ENCODE measurements around the gene SCNN1A.

Gene SCNN1A

GRCh38 chr12:6330999-6331714 lies 44.2 kb downstream of the SCNN1A start:
- H3K4me3 ChIP-seq (ENCODE audit: low read length in 2 of 2), result no peak overlapping the region
- no peak overlapping the region for H3K9ac ChIP-seq (ENCODE audit: low read length in 2 of 2)
- H3K4me1 ChIP-seq (ENCODE audit: control insufficient read depth, insufficient read depth, low read length), result peaks cover 62% of the 10 kb centered on the region
- peaks cover 44 to 62% of the 10 kb centered on the region in 2 donors for H3K36me3 ChIP-seq (ENCODE audit: control insufficient read depth in 2 of 2, insufficient read depth in 2 of 2, low read length in 2 of 2)
- no peaks in the 10 kb centered on the region for H3K27me3 ChIP-seq (ENCODE audit: control insufficient read depth in 1 of 2, insufficient read depth in 2 of 2, low read length in 2 of 2)
- H3K9me3 ChIP-seq (ENCODE audit: control insufficient read depth in 2 of 2, low read length in 2 of 2), result no peaks in the 10 kb centered on the region
- peak overlapping the region; percentile 37 for H3K27ac ChIP-seq (ENCODE audit: low read length)

- H3K27ac ChIP-seq (ENCODE audit: low read length), result peak overlapping the region; percentile 37
Observed at GRCh38 chr12:6330192-6330591, 45.2 kb downstream of the SCNN1A start.

GRCh38 chr12:6329703-6330064 lies 45.7 kb downstream of the SCNN1A start:
- H3K36me3 ChIP-seq (ENCODE audit: control insufficient read depth in 2 of 2, insufficient read depth in 2 of 2, low read length in 2 of 2), result peaks cover 44 to 60% of the 10 kb centered on the region in 2 donors
- H3K4me1 ChIP-seq (ENCODE audit: control insufficient read depth, insufficient read depth, low read length), result peaks cover 52% of the 10 kb centered on the region
- no peaks in the 10 kb centered on the region for H3K9me3 ChIP-seq (ENCODE audit: control insufficient read depth in 2 of 2, low read length in 2 of 2)
- peak overlapping the region; percentile 37 for H3K27ac ChIP-seq (ENCODE audit: low read length)
- no peak overlapping the region for H3K9ac ChIP-seq (ENCODE audit: low read length in 2 of 2)
- no peaks in the 10 kb centered on the region for H3K27me3 ChIP-seq (ENCODE audit: control insufficient read depth in 1 of 2, insufficient read depth in 2 of 2, low read length in 2 of 2)
- H3K4me3 ChIP-seq (ENCODE audit: low read length in 2 of 2), result no peak overlapping the region

More at GRCh38 chr12:6330192-6330591, 45.2 kb downstream of the SCNN1A start:
- peaks cover 55% of the 10 kb centered on the region for H3K4me1 ChIP-seq (ENCODE audit: control insufficient read depth, insufficient read depth, low read length)
- H3K9ac ChIP-seq (ENCODE audit: low read length in 2 of 2), result no peak overlapping the region
- peaks cover 44 to 62% of the 10 kb centered on the region in 2 donors for H3K36me3 ChIP-seq (ENCODE audit: control insufficient read depth in 2 of 2, insufficient read depth in 2 of 2, low read length in 2 of 2)
- H3K9me3 ChIP-seq (ENCODE audit: control insufficient read depth in 2 of 2, low read length in 2 of 2), result no peaks in the 10 kb centered on the region
- H3K4me3 ChIP-seq (ENCODE audit: low read length in 2 of 2), result no peak overlapping the region
- H3K27me3 ChIP-seq (ENCODE audit: control insufficient read depth in 1 of 2, insufficient read depth in 2 of 2, low read length in 2 of 2), result no peaks in the 10 kb centered on the region

GRCh38 chr12:6328945-6329702 lies 46.2 kb downstream of the SCNN1A start:
- H3K4me3 ChIP-seq (ENCODE audit: low read length in 2 of 2), result no peak overlapping the region
- no peak overlapping the region for H3K9ac ChIP-seq (ENCODE audit: low read length in 2 of 2)
- H3K27me3 ChIP-seq (ENCODE audit: control insufficient read depth in 1 of 2, insufficient read depth in 2 of 2, low read length in 2 of 2), result no peaks in the 10 kb centered on the region
- peak overlapping the region; percentile 76 for H3K27ac ChIP-seq (ENCODE audit: low read length)
- peaks cover 43 to 57% of the 10 kb centered on the region in 2 donors for H3K36me3 ChIP-seq (ENCODE audit: control insufficient read depth in 2 of 2, insufficient read depth in 2 of 2, low read length in 2 of 2)
- no peaks in the 10 kb centered on the region for H3K9me3 ChIP-seq (ENCODE audit: control insufficient read depth in 2 of 2, low read length in 2 of 2)
- H3K4me1 ChIP-seq (ENCODE audit: control insufficient read depth, insufficient read depth, low read length), result peaks cover 51% of the 10 kb centered on the region

- Histone ChIP-seq H3K9me3 (ENCODE audit: control insufficient read depth in 2 of 2, low read length in 2 of 2) (no peaks in the 10 kb centered on the region), H3K9ac (ENCODE audit: low read length in 2 of 2) (peak overlapping the region in 1 of 2 donors; percentile 11), H3K36me3 (ENCODE audit: control insufficient read depth in 2 of 2, insufficient read depth in 2 of 2, low read length in 2 of 2) (peaks cover 34 to 48% of the 10 kb centered on the region in 2 donors), H3K4me3 (ENCODE audit: low read length in 2 of 2) (no peak overlapping the region), H3K4me1 (ENCODE audit: control insufficient read depth, insufficient read depth, low read length) (peaks cover 49% of the 10 kb centered on the region), H3K27ac (ENCODE audit: low read length) (peak overlapping the region; percentile 76), H3K27me3 (ENCODE audit: control insufficient read depth in 1 of 2, insufficient read depth in 2 of 2, low read length in 2 of 2) (no peaks in the 10 kb centered on the region)
Observed at GRCh38 chr12:6328045-6328779, 47.2 kb downstream of the SCNN1A start.

GRCh38 chr12:6327229-6328041 lies 47.9 kb downstream of the SCNN1A start:
- peak overlapping the region in 1 of 2 donors; percentile 65 for H3K4me3 ChIP-seq (ENCODE audit: low read length in 2 of 2)
- H3K9me3 ChIP-seq (ENCODE audit: control insufficient read depth in 2 of 2, low read length in 2 of 2), result no peaks in the 10 kb centered on the region
- H3K27me3 ChIP-seq (ENCODE audit: control insufficient read depth in 1 of 2, insufficient read depth in 2 of 2, low read length in 2 of 2), result no peaks in the 10 kb centered on the region
- peaks cover 27 to 40% of the 10 kb centered on the region in 2 donors for H3K36me3 ChIP-seq (ENCODE audit: control insufficient read depth in 2 of 2, insufficient read depth in 2 of 2, low read length in 2 of 2)
- H3K9ac ChIP-seq (ENCODE audit: low read length in 2 of 2), result peak overlapping the region; percentile 42 to 44
- peak overlapping the region; percentile 76 for H3K27ac ChIP-seq (ENCODE audit: low read length)
- H3K4me1 ChIP-seq (ENCODE audit: control insufficient read depth, insufficient read depth, low read length), result peaks cover 56% of the 10 kb centered on the region

GRCh38 chr12:6326316-6327228 lies 48.8 kb downstream of the SCNN1A start:
- Histone ChIP-seq H3K4me1 (ENCODE audit: control insufficient read depth, insufficient read depth, low read length) (peaks cover 56% of the 10 kb centered on the region), H3K27ac (ENCODE audit: low read length) (peak overlapping the region; percentile 60), H3K36me3 (ENCODE audit: control insufficient read depth in 2 of 2, insufficient read depth in 2 of 2, low read length in 2 of 2) (peaks cover 25 to 34% of the 10 kb centered on the region in 2 donors), H3K27me3 (ENCODE audit: control insufficient read depth in 1 of 2, insufficient read depth in 2 of 2, low read length in 2 of 2) (no peaks in the 10 kb centered on the region), H3K9me3 (ENCODE audit: control insufficient read depth in 2 of 2, low read length in 2 of 2) (no peaks in the 10 kb centered on the region), H3K9ac (ENCODE audit: low read length in 2 of 2) (peak overlapping the region; percentile 44 to 68), H3K4me3 (ENCODE audit: low read length in 2 of 2) (peak overlapping the region; percentile 45 to 65)

GRCh38 chr12:6324936-6325750 lies 50.2 kb downstream of the SCNN1A start:
- no peaks in the 10 kb centered on the region for H3K27me3 ChIP-seq (ENCODE audit: control insufficient read depth in 1 of 2, insufficient read depth in 2 of 2, low read length in 2 of 2)
- H3K9me3 ChIP-seq (ENCODE audit: control insufficient read depth in 2 of 2, low read length in 2 of 2), result no peaks in the 10 kb centered on the region
- peaks cover 51% of the 10 kb centered on the region for H3K4me1 ChIP-seq (ENCODE audit: control insufficient read depth, insufficient read depth, low read length)
- H3K36me3 ChIP-seq (ENCODE audit: control insufficient read depth in 2 of 2, insufficient read depth in 2 of 2, low read length in 2 of 2), result peaks cover 12 to 20% of the 10 kb centered on the region in 2 donors
- no peak overlapping the region for H3K9ac ChIP-seq (ENCODE audit: low read length in 2 of 2)
- no peak overlapping the region for H3K4me3 ChIP-seq (ENCODE audit: low read length in 2 of 2)
- H3K27ac ChIP-seq (ENCODE audit: low read length), result peak overlapping the region; percentile 31

All from stomach smooth muscle (tissue), 2 donors.